ENCODE results near the gene DOC2B. TPM values are rescaled to one million over a fixed set of nuclear protein-coding genes. Genes with fewer than 3 reads are reported as not detected.

Gene DOC2B
- polyA plus RNA-seq, 2 donors: 2.0 to 14.5 TPM

DNA sequence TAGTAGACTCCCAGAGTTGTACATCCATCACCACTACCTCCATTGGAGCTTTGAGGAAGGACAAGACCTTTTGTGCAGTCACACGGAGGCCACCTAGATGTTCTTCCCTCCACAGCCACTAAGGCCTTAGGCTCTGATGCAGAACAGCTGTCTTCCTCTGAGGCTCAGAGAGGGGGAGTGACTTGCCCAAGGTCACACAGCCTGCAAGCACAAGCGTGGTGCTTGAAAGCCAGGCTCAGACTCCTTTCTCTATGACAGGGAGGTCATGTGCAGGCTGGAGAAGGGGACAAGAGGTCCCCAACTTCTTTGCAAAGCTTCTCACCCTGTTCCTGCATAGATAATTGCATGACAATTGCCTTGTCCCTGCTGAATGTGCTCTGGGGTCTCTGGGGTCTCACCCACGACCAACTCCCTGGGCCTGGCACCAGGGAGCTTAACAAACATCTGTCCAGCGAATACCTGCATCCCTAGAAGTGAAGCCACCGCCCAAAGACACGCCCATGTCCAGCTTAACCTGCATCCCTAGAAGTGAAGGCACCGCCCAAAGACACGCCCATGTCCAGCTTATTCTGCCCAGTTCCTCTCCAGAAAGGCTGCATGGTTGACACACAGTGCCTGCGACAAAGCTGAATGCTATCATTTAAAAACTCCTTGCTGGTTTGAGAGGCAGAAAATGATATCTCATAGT lies 31.4 kb downstream of the DOC2B start:
- 83 to 84% methylated on average over 9 of the region's 9 CpGs for WGBS, 2 donors
- Histone ChIP-seq H3K4me3 (ENCODE audit: low read depth in 1 of 2, low read length in 2 of 2) (no peak overlapping the region), H3K36me3 (ENCODE audit: control insufficient read depth in 2 of 2, insufficient read depth in 2 of 2, low read length in 1 of 2) (peaks cover 0 to 2% of the 10 kb centered on the region in 2 donors), H3K27ac (ENCODE audit: low read depth in 2 of 2, low read length in 1 of 2) (no peak overlapping the region), H3K27me3 (ENCODE audit: control insufficient read depth in 1 of 2, insufficient read depth in 2 of 2, low read length in 2 of 2) (no peaks in the 10 kb centered on the region), H3K4me1 (ENCODE audit: control insufficient read depth in 2 of 2, insufficient read depth in 2 of 2, low read length in 1 of 2) (no peaks in the 10 kb centered on the region), H3K9me3 (ENCODE audit: control insufficient read depth in 2 of 2, insufficient read depth in 1 of 2, low read depth in 1 of 2, low read length in 1 of 2) (no peaks in the 10 kb centered on the region)

DNA sequence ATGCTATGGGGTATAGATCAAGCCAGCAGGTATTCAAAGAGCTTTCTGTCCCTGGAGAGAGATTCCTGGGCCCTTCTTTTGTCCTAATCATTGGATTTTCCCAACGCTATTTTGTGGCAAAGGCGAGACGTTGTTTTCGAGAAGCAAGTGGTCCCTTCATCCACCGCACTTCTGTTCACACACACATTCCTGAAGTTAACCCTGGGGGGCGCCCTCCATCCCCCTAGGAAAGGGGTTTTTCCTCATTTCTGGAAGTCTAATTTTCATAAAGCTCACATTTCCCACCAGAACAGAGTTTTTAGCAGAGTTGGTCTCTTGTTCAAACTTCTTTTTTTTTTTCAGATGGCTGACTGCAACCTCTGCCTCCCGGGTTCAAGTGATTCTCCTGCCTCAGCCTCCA lies 32.2 kb downstream of the DOC2B start:
- WGBS, 2 donors: 91 to 93% methylated on average over 7 of the region's 7 CpGs

DNA sequence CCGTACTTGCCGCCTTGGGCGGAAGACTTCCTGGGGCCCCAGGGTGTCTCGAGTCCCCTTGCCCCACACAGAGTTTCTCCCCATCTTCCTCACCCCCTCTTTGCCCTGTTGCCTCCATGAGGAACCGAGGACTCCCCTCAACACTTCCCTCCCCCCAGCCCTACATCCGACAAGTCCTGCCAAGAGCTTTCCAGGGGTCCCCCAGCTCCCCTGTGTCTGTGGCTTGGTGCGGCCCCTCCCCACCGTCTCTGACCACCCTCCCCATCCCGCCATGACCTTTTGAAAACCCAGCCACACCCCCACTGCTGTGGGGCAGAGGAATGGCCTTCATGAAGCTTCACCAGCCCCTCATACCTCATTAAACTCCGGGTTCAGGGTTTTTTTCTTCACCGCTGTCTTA lies 32.7 kb downstream of the DOC2B start:
- peaks cover 0 to 2% of the 10 kb centered on the region in 2 donors for H3K36me3 ChIP-seq (ENCODE audit: control insufficient read depth in 2 of 2, insufficient read depth in 2 of 2, low read length in 1 of 2)
- 70 to 85% methylated on average over 10 to 11 of the region's 11 CpGs for WGBS, 2 donors
- H3K4me3 ChIP-seq (ENCODE audit: low read depth in 1 of 2, low read length in 2 of 2): no peak overlapping the region
- no peaks in the 10 kb centered on the region for H3K9me3 ChIP-seq (ENCODE audit: control insufficient read depth in 2 of 2, insufficient read depth in 1 of 2, low read depth in 1 of 2, low read length in 1 of 2)
- H3K4me1 ChIP-seq (ENCODE audit: control insufficient read depth in 2 of 2, insufficient read depth in 2 of 2, low read length in 1 of 2): no peaks in the 10 kb centered on the region
- no peaks in the 10 kb centered on the region for H3K27me3 ChIP-seq (ENCODE audit: control insufficient read depth in 1 of 2, insufficient read depth in 2 of 2, low read length in 2 of 2)
- H3K27ac ChIP-seq (ENCODE audit: low read depth in 2 of 2, low read length in 1 of 2): no peak overlapping the region

More for the DNA sequence above, 32.2 kb downstream of the DOC2B start:
- no peaks in the 10 kb centered on the region for H3K9me3 ChIP-seq (ENCODE audit: control insufficient read depth in 2 of 2, insufficient read depth in 1 of 2, low read depth in 1 of 2, low read length in 1 of 2)
- no peaks in the 10 kb centered on the region for H3K27me3 ChIP-seq (ENCODE audit: control insufficient read depth in 1 of 2, insufficient read depth in 2 of 2, low read length in 2 of 2)
- H3K27ac ChIP-seq (ENCODE audit: low read depth in 2 of 2, low read length in 1 of 2): no peak overlapping the region
- no peak overlapping the region for H3K4me3 ChIP-seq (ENCODE audit: low read depth in 1 of 2, low read length in 2 of 2)
- H3K36me3 ChIP-seq (ENCODE audit: control insufficient read depth in 2 of 2, insufficient read depth in 2 of 2, low read length in 1 of 2): peaks cover 0 to 2% of the 10 kb centered on the region in 2 donors
- no peaks in the 10 kb centered on the region for H3K4me1 ChIP-seq (ENCODE audit: control insufficient read depth in 2 of 2, insufficient read depth in 2 of 2, low read length in 1 of 2)

DNA sequence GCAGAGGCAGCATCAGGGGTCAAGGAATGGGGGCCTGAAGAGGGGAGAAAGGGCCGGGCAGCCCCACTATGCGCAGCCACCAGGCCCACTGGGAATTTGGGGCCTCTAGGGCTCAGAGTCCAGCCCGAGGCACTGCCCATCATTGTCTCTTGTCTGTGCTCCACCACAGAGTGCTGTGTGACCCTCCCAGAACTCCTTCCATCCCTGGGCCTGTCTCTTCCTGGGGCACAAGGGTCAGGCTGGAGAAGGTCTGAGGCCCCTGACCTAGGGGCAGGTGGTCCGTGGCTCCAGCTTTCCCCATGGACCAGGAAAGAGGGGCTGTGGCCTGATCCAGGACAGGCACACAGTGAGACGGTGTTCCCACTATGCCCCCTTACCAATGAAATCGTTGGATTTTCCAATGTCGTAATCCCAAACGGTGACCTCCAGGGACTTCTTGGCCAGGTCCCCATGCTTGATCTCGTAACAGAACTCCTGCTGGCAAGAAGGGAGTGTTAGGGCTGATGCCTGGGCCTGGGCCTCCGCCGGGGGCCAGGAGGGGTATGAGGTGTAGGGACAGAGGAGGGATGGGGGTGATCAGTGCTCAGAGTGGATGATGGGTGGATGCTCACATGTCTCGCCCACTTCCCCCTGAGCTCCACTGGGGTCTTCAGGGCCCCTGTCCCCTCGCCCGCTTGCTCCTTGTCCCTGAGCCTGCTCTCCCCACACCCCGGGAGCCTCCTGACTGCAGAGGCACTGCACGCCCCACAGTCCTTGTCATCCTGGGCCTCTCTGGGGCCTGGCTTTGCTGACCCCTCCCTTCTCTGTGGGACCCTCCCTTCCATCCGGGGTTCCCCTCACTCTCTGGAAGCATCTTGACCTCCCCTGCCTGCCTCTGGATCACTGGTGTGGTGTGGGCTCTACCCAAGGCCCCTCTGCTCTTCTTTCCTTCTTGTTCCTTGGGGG lies 33.4 kb downstream of the DOC2B start:
- Histone ChIP-seq H3K4me1 (ENCODE audit: control insufficient read depth in 2 of 2, insufficient read depth in 2 of 2, low read length in 1 of 2) (no peaks in the 10 kb centered on the region), H3K27me3 (ENCODE audit: control insufficient read depth in 1 of 2, insufficient read depth in 2 of 2, low read length in 2 of 2) (no peaks in the 10 kb centered on the region), H3K4me3 (ENCODE audit: low read depth in 1 of 2, low read length in 2 of 2) (no peak overlapping the region), H3K9me3 (ENCODE audit: control insufficient read depth in 2 of 2, insufficient read depth in 1 of 2, low read depth in 1 of 2, low read length in 1 of 2) (no peaks in the 10 kb centered on the region), H3K36me3 (ENCODE audit: control insufficient read depth in 2 of 2, insufficient read depth in 2 of 2, low read length in 1 of 2) (peaks cover 0 to 2% of the 10 kb centered on the region in 2 donors), H3K27ac (ENCODE audit: low read depth in 2 of 2, low read length in 1 of 2) (no peak overlapping the region)
- 88 to 90% methylated on average over 17 of the region's 17 CpGs for WGBS, 2 donors

DNA sequence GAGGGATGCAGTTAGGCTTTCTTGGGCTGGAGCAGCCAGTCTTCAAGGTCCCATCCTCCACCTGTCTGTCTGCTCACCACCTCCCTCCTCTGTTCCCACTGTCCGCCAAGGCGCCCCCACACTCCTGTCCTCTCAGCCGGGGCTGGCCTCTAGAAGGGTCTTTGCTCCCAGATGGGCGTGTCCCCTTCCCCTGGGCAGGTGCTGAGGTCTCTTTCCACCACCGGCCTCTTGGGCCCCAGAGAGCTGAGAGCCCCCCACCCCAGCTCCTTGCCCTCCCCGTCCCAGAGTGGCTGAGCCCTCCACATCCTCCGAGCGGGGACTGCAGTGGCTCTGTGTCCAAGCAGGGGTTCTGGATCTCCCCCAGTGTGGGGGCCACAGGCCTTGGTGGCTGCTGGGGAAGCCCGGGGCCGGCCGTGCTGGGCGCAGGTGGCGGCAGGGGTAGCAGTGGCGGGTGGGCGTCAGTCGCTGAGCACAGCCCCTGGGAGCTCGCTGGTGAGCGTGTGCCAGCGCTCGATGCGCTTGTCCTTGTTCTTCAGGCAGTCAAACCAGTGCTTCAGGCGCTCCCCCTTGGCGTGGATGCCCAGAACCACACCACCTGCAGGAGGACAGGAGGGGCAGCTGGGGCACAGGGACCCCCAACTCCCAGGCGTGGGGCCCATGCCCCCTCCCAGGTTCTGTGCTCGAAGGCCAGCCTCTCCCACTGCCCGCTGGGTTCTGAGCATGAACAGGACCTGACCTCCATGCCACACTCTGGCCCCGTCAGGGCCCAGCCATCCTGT lies 34.3 kb downstream of the DOC2B start:
- peaks cover 0 to 2% of the 10 kb centered on the region in 2 donors for H3K36me3 ChIP-seq (ENCODE audit: control insufficient read depth in 2 of 2, insufficient read depth in 2 of 2, low read length in 1 of 2)
- no peaks in the 10 kb centered on the region for H3K4me1 ChIP-seq (ENCODE audit: control insufficient read depth in 2 of 2, insufficient read depth in 2 of 2, low read length in 1 of 2)
- H3K27me3 ChIP-seq (ENCODE audit: control insufficient read depth in 1 of 2, insufficient read depth in 2 of 2, low read length in 2 of 2): no peaks in the 10 kb centered on the region
- H3K27ac ChIP-seq (ENCODE audit: low read depth in 2 of 2, low read length in 1 of 2): no peak overlapping the region
- no peaks in the 10 kb centered on the region for H3K9me3 ChIP-seq (ENCODE audit: control insufficient read depth in 2 of 2, insufficient read depth in 1 of 2, low read depth in 1 of 2, low read length in 1 of 2)
- H3K4me3 ChIP-seq (ENCODE audit: low read depth in 1 of 2, low read length in 2 of 2): no peak overlapping the region
- 90 to 91% methylated on average over 23 to 27 of the region's 27 CpGs for WGBS, 2 donors

DNA sequence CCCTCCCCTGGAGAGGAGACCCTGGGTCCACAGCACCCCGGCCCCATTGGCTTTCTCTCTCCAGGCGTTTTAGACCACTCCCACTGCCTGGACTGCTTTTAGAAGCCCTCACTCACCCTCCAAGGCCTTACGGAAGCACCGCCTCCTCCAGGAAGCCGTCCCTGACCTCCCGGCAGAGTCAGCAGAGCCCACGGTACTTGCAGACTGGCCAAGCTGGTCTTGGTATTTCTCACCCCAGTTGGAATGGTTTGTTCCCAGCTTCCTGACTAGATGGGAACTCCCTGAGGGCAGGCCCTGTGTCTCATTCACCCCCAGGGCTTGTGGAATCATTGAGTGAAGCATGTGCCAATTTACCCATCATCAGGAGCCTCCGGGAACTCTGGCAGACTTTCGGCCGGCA lies 34.9 kb downstream of the DOC2B start:
- no peaks in the 10 kb centered on the region for H3K9me3 ChIP-seq (ENCODE audit: control insufficient read depth in 2 of 2, insufficient read depth in 1 of 2, low read depth in 1 of 2, low read length in 1 of 2)
- H3K36me3 ChIP-seq (ENCODE audit: control insufficient read depth in 2 of 2, insufficient read depth in 2 of 2, low read length in 1 of 2): peaks cover 0 to 2% of the 10 kb centered on the region in 2 donors
- H3K4me3 ChIP-seq (ENCODE audit: low read depth in 1 of 2, low read length in 2 of 2): no peak overlapping the region
- no peak overlapping the region for H3K27ac ChIP-seq (ENCODE audit: low read depth in 2 of 2, low read length in 1 of 2)
- 84 to 86% methylated on average over 10 of the region's 10 CpGs for WGBS, 2 donors
- no peaks in the 10 kb centered on the region for H3K4me1 ChIP-seq (ENCODE audit: control insufficient read depth in 2 of 2, insufficient read depth in 2 of 2, low read length in 1 of 2)
- H3K27me3 ChIP-seq (ENCODE audit: control insufficient read depth in 1 of 2, insufficient read depth in 2 of 2, low read length in 2 of 2): no peaks in the 10 kb centered on the region

DNA sequence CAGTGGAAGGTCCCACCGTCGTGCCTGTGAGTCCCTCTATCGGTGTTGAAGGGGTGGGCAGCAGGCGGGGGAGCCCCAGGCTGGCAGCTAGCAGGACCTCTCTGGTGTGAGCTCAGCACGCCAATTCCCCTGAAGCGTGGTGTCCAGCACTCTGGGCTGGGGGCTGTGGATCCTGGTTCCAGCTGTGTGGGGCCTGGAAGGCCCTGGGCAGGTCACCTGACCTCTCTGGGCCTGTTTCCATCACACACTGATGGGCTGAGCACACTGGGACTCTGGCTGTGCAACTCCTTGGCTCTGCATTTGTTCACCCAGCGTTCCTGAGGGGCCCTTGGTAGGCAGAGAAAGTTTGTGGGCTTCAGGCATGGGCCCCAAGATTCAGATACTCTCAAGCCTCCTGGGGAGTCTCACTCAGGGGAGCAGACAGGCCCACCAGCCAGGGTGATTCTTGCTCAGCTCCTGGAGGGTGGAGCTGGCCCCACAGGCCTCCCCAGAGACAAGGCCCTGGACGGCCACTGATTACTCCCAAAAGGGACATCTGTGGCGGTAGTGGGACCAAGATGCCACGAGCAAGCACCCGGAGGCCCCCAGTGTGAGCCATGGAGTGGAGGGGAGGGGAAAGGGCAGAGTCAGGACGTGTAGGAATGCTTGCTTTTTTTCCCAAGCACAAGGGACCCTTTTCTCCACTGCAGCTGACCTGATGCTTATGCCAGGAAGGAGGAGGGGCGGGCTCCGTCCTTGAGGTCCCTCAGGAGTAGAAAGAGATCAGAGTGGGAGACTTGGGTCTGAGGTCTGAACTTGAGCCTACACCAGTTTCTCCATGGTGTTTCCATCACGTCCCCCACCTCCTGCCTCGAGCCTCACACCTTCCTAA lies 35.5 kb downstream of the DOC2B start:
- 82 to 86% methylated on average over 16 of the region's 16 CpGs for WGBS, 2 donors

DNA sequence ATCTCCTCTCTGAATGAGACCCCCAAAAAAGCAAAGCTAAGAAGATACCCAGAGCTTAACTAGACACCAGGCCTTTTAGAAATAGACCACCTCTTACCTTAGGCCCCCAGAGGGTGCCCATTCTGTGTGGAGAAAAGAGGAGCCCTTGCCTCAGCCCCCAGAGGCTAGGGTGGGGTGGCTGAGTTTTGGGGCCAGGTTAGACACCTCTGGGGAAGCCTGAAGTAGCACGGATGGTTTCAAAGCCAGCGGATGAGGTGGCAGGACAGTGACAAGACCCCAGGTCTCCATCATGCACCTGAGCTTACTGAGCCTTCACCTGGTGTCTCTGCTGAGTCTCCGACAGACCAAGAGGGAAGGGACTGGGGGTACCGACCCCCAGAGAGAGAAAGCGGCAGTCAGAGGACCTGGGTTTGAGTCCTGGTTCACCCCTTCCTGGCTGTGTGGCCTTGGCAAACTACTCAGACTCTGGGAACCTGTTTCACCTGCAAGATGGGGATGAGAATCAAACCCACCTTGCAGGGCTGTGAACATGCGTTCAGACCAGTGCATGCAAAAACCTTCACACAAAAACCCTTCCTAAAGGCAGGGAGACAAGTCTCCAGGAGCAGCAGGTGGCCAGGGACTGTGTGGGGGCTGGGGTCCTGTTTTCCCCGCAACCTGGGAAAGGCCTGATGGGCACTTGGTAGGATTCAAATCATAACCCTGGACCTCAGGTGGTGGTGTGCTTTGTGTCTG lies 36.3 kb downstream of the DOC2B start:
- Histone ChIP-seq H3K4me3 (ENCODE audit: low read depth in 1 of 2, low read length in 2 of 2) (no peak overlapping the region), H3K27me3 (ENCODE audit: control insufficient read depth in 1 of 2, insufficient read depth in 2 of 2, low read length in 2 of 2) (no peaks in the 10 kb centered on the region)

More for the DNA sequence above, 35.5 kb downstream of the DOC2B start:
- no peak overlapping the region for H3K27ac ChIP-seq (ENCODE audit: low read depth in 2 of 2, low read length in 1 of 2)
- H3K4me1 ChIP-seq (ENCODE audit: control insufficient read depth in 2 of 2, insufficient read depth in 2 of 2, low read length in 1 of 2): no peaks in the 10 kb centered on the region
- no peaks in the 10 kb centered on the region for H3K27me3 ChIP-seq (ENCODE audit: control insufficient read depth in 1 of 2, insufficient read depth in 2 of 2, low read length in 2 of 2)
- no peaks in the 10 kb centered on the region for H3K9me3 ChIP-seq (ENCODE audit: control insufficient read depth in 2 of 2, insufficient read depth in 1 of 2, low read depth in 1 of 2, low read length in 1 of 2)
- H3K36me3 ChIP-seq (ENCODE audit: control insufficient read depth in 2 of 2, insufficient read depth in 2 of 2, low read length in 1 of 2): peaks cover 0 to 2% of the 10 kb centered on the region in 2 donors
- H3K4me3 ChIP-seq (ENCODE audit: low read depth in 1 of 2, low read length in 2 of 2): no peak overlapping the region

More for the DNA sequence above, 36.3 kb downstream of the DOC2B start:
- H3K36me3 ChIP-seq (ENCODE audit: control insufficient read depth in 2 of 2, insufficient read depth in 2 of 2, low read length in 1 of 2): peaks cover 0 to 2% of the 10 kb centered on the region in 2 donors
- 68 to 86% methylated on average over 7 of the region's 7 CpGs for WGBS, 2 donors
- no peaks in the 10 kb centered on the region for H3K4me1 ChIP-seq (ENCODE audit: control insufficient read depth in 2 of 2, insufficient read depth in 2 of 2, low read length in 1 of 2)
- no peaks in the 10 kb centered on the region for H3K9me3 ChIP-seq (ENCODE audit: control insufficient read depth in 2 of 2, insufficient read depth in 1 of 2, low read depth in 1 of 2, low read length in 1 of 2)
- H3K27ac ChIP-seq (ENCODE audit: low read depth in 2 of 2, low read length in 1 of 2): no peak overlapping the region
